Endodermal cell (in vitro differentiated cells): ENCODE data around the gene DCAF15. TPM values are rescaled to one million over a fixed set of nuclear protein-coding genes. Genes with fewer than 3 reads are reported as not detected.
A peak's percentile ranks its signal among the peaks of the same experiment; 100 is the strongest.

ENCODE experiments used
- DNase-seq: peaks from one replicate; pipeline ENCODE4 v3.0.0-alpha.2; 2017
- H3K27ac ChIP-seq: 2 replicates; pipeline ENCODE4 v1.5.1; 2013; ENCODE audit warnings: mild to moderate bottlenecking, low read depth, low read length, moderate library complexity
- H3K27me3 ChIP-seq: 2 replicates; pipeline ENCODE4 v1.6.1; 2013; ENCODE audit warnings: mild to moderate bottlenecking, low read length, moderate library complexity; ENCODE audit not compliant: insufficient read depth, control insufficient read depth, poor library complexity, severe bottlenecking
- H3K36me3 ChIP-seq: 2 replicates; pipeline ENCODE4 v1.7.0; 2013; ENCODE audit warnings: mild to moderate bottlenecking, low read length, moderate library complexity; ENCODE audit not compliant: control insufficient read depth, insufficient read depth
- H3K4me1 ChIP-seq: one replicate; pipeline ENCODE4 v1.7.0; 2013; ENCODE audit warnings: low read length; ENCODE audit not compliant: control insufficient read depth, insufficient read depth
- H3K4me3 ChIP-seq: 2 replicates; pipeline ENCODE4 v1.5.1; 2013; ENCODE audit warnings: mild to moderate bottlenecking, low read length, moderate library complexity
- H3K9ac ChIP-seq: 2 replicates; pipeline ENCODE4 v1.6.1; 2013; ENCODE audit warnings: mild to moderate bottlenecking, low read length, moderate library complexity; ENCODE audit not compliant: poor library complexity, severe bottlenecking; ENCODE audit errors: extremely low read depth
- H3K9me3 ChIP-seq: 2 replicates; pipeline ENCODE4 v1.6.1; 2013; ENCODE audit warnings: mild to moderate bottlenecking, low read length, moderate library complexity; ENCODE audit not compliant: control insufficient read depth
- H3K27ac Mint-ChIP-seq: 2 replicates; pipeline ENCODE4 v1.8.0; 2020; ENCODE audit warnings: mixed read lengths
- H3K27me3 Mint-ChIP-seq: 2 replicates; pipeline ENCODE4 v1.8.0; 2021; ENCODE audit warnings: mild to moderate bottlenecking, mixed read lengths; ENCODE audit not compliant: insufficient read depth
- H3K36me3 Mint-ChIP-seq: 2 replicates; pipeline ENCODE4 v1.8.0; 2020; ENCODE audit warnings: low read depth, mixed read lengths
- H3K4me1 Mint-ChIP-seq: 2 replicates; pipeline ENCODE4 v1.8.0; 2020; ENCODE audit warnings: mixed read lengths
- H3K4me3 Mint-ChIP-seq: 2 replicates; pipeline ENCODE4 v1.8.0; 2020; ENCODE audit warnings: mild to moderate bottlenecking, moderate library complexity, mixed read lengths
- H3K9me3 Mint-ChIP-seq: 2 replicates; pipeline ENCODE4 v1.8.0; 2020; ENCODE audit warnings: mild to moderate bottlenecking, mixed read lengths
- CTCF ChIP-seq: fragments of 200-600 bp; sonication (generic); conservative IDR thresholded peaks from 2 replicates; pipeline ENCODE4 v1.5.0; 2021; ENCODE audit warnings: antibody characterized with exemption, mild to moderate bottlenecking
- WGBS, 2 experiments: methylation state at CpG; one replicate each; pipeline versions ENCODE4 v1.1.5 to v1.1.7; 2013; ENCODE audit warnings: missing lambda C conversion rate in 2 of 2, mixed read lengths in 1 of 2; ENCODE audit not compliant: insufficient coverage in 1 of 2, insufficient read length in 1 of 2; 5-methylcytosine and 5-hydroxymethylcytosine counted together
- total RNA-seq, 2 donors: library from RNA; stranded (reverse); fragmentation: NEBNext Ultra II Directional in 1 of 2; extraction: Animal tissue kit (Norgen Biotek cat#: 25700) in 1 of 2; gene quantifications; 2 replicates in 1 of 2; 3 replicates in 1 of 2; pipeline ENCODE4 v1.2.1, GENCODE V29; 2021

Gene DCAF15
- total RNA-seq, 2 donors from 2014 or later = 62.4 to 72.9 TPM

- Histone ChIP-seq H3K9me3 (no peaks in the 10 kb centered on the region), H3K27ac (peak overlapping the region; percentile 100), H3K4me1 (no peaks in the 10 kb centered on the region), H3K9ac (peak overlapping the region; percentile 95), H3K4me3 (peak overlapping the region; percentile 88), H3K36me3 (no peaks in the 10 kb centered on the region), H3K27me3 (no peaks in the 10 kb centered on the region)
- TF ChIP-seq CTCF = no peak
- 7 to 9% methylated on average over 24 to 55 of the region's 56 CpGs for WGBS, 2 experiments
- Mint-ChIP-seq H3K27me3 (no peaks in the 10 kb centered on the region), H3K4me3 (peak overlapping the region; percentile 82), H3K9me3 (no peaks in the 10 kb centered on the region), H3K36me3 (no peaks in the 10 kb centered on the region), H3K27ac (peak overlapping the region; percentile 100), H3K4me1 (no peaks in the 10 kb centered on the region)
- DNase-seq = peak; percentile 96
These were observed 54.7 kb downstream of the DCAF15 start for GRCh38 chr19:14006766-14007562.

Other genes starting within 250 kb of the DCAF15 start
- gene MRI1, start 188.0 kb upstream of the DCAF15 start, total RNA-seq = 10 to 100 TPM; 19.6 to 29.6 TPM
- gene C19orf53, start 178.1 kb upstream of the DCAF15 start, total RNA-seq = 100 to 1,000 TPM; 106 to 114 TPM
- gene ZSWIM4, start 157.1 kb upstream of the DCAF15 start, total RNA-seq = 10 to 100 TPM; 30.0 to 41.9 TPM
- gene NANOS3, start 75.4 kb upstream of the DCAF15 start, total RNA-seq = under 1 TPM in 1 of 2 donors, not detected in 1; 0.64 TPM
- gene BRME1, start 46.4 kb upstream of the DCAF15 start, total RNA-seq = 1 to 10 TPM; 4.4 to 7.4 TPM
- 10 to 100 TPM; 45.1 to 55.9 TPM for gene CC2D1A, start 46.3 kb upstream of the DCAF15 start, total RNA-seq
- gene PODNL1, start 14.1 kb upstream of the DCAF15 start, total RNA-seq = under 1 TPM in 1 of 2 donors, not detected in 1; 0.29 TPM
- gene RFX1, start 53.8 kb downstream of the DCAF15 start, total RNA-seq = 10 to 100 TPM; 17.1 to 24.3 TPM
- not detected for gene RLN3, start 75.6 kb downstream of the DCAF15 start, total RNA-seq
- gene IL27RA, start 79.3 kb downstream of the DCAF15 start, total RNA-seq = 10 to 100 TPM; 10.3 to 10.8 TPM
- gene PALM3, start 109.6 kb downstream of the DCAF15 start, total RNA-seq = 1 to 10 TPM; 1.3 to 4.9 TPM
- 1 to 10 TPM in 1 of 2 donors, under 1 TPM in 1; 0.73 to 1.4 TPM for gene MISP3, start 120.3 kb downstream of the DCAF15 start, total RNA-seq
- gene C19orf67, start 133.3 kb downstream of the DCAF15 start, total RNA-seq = 1 to 10 TPM in 1 of 2 donors, under 1 TPM in 1; 0.73 to 1.1 TPM
- 100 to 1,000 TPM in 1 of 2 donors, 10 to 100 TPM in 1; 94.2 to 126 TPM for gene SAMD1, start 138.2 kb downstream of the DCAF15 start, total RNA-seq
- gene PRKACA, start 165.3 kb downstream of the DCAF15 start, total RNA-seq = 10 to 100 TPM; 62.1 to 73.8 TPM
- 10 to 100 TPM; 37.8 to 47.8 TPM for gene ASF1B, start 184.1 kb downstream of the DCAF15 start, total RNA-seq